ENCODE data around the gene WDR70.

Gene WDR70

DNA sequence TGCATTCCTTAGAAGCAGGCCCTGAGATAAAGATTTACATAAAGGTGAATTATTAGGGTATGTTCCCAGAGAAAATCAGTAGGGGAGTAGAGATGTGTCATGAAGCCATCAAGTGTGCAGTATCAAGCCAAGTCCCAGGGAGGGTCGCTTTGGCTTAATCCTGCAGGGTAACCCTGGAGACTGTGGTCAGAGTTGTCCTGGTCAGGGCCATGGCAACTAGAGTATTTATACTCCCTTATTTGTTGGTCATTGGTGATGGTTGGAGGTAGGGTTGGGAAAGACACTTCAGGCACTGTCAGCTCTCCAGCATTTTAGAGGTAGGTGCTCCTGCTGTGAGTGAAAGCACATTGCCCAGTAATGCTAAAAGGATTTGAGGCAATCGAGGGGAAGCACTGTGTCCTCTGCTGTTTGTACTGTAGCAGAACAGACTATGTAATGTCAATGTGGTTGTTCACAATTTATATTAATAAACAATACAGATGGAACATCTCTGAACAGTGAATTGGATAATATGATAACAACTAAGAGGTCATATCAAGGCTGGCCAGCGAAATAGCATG is 351.9 kb downstream of the WDR70 start:
- DNase-seq, result no peak

GRCh38 chr5:37734114-37734513 is 355.0 kb downstream of the WDR70 start:
- DNase-seq, result no peak

- no peak for DNase-seq
Measured at GRCh38 chr5:37735649-37736347, 356.7 kb downstream of the WDR70 start.

DNA sequence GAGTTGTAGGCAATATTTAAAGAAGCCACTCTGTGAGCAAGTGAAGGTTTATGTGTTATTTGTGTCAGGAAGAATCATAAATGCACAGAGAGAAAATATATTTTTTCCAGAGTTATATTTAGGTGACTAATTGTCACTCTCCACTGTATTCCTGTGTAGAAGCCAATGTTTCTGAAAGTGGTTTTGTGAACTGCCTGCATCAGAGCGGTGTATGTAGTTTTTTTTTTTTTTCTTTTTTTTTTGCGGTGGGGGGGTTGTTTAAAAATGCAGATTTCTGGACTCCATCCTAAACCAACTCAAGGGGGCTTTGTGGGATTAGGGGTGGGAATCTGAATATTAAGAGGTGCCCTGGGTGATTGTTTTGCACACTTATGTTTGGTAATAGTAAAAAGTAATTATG is 357.3 kb downstream of the WDR70 start:
- no peak for DNase-seq

GRCh38 chr5:37737326-37738056 is 358.4 kb downstream of the WDR70 start:
- no peak for DNase-seq

- no peak for DNase-seq
Measured at GRCh38 chr5:37738057-37738691, 359.1 kb downstream of the WDR70 start.

DNA sequence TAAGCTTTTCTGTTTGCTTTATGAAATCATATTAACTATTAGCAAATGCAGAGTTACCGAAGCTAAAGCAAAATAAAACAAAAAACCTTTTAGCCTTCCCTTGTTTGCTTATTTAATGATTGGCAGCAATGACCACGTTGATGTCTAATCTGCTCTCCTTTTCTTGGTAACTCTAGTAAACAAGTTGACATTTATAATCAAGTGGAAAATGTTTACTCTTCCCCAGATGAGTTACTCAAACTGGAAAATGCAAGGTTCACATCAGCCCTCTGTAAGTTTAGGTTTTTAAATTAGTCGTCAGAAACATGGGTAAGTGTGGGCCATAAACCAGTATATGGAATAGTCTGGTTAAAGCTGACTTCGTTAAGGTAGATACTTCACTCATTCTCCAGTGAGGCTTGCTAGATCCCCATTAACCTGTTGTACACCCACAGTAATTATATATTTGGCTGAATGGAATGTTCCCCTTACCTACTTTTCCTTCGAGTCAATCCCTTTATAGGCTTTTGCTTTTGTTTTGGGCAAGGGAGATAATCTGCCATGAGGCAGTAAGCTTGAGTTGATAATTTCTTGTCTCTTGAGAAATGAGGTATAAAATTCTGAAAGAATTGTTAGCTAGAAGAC is 359.9 kb downstream of the WDR70 start:
- DNase-seq, result no peak

DNA sequence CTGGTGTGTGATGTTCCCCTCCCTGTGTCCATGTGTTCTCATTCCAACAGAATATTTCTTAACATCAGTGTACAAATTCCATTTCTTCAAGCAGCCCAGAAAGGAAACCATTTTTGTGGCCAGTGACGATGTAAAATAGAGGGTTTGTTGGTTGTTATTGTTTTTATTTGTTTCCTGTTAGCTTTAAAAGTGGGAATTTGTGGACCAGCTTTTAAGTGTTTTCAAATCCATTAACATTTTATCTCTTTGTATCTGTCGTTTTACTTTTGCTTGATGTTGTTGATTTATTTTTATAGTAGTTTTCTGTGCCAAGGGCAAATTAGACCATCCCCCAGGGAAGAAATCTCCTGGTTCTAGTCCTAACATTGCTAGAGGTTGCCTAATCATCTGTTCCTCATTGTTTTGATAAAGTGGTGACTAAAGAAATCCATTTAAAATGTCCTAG is 360.7 kb downstream of the WDR70 start:
- no peak for DNase-seq

DNA sequence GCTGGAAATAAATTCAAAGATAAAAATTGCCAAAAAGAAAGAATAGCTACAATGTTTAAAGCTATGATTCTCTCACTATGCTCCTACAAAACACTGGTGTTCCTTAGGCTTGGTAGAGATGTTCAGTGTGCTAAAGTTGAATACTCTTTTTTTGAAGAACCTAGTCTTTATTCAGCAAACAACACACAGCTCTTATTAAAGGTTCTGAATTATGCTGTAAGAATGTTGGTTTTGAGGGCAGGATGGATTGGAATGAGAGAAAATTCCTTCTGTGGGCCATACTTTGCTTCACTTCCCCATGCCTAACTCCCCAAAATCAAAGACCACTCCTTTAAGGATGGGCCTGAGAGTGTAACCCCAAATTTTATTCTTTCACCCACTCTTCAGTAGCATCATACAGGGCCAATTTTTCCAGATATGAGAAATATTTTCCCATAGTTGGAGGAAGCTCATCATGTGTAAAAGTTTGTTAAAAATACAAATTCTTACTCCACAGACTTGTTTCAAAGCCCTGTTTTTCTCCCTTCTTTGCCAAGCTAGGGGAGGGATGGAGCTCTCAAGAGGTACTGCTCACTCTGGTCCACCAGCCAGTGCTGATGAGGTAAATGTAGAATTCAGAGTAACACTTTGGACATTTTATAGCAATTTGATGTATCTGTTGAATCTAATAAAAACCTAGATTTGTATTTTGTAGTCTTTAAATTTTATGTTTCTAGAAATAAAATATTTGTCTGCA is 361.4 kb downstream of the WDR70 start:
- no peak for DNase-seq

GRCh38 chr5:37742111-37742510 is 363.0 kb downstream of the WDR70 start:
- DNase-seq, result no peak

DNA sequence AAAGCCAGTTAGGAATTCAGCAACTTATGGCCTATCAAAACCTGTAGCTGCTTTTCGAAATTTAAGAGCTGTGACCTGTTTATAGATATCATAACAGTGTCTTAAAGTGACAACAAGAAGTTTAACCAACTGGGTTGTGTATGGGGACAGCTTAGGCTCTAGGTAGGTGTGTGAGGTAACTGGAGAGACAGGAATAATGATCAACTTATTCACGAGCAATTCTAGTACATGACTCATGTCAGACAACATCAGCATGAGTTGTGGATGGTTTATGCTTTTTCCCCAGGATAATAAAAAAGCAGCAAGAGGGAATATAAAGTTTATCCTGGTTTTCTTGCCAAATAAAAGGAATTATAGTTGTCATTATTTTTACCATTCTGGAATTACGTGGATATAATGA is 372.1 kb downstream of the WDR70 start:
- no peak for DNase-seq

- DNase-seq, result no peak
Measured at GRCh38 chr5:37754976-37755375, 375.9 kb downstream of the WDR70 start.

- no peak for DNase-seq
Measured at GRCh38 chr5:37755581-37755980, 376.5 kb downstream of the WDR70 start.

DNA sequence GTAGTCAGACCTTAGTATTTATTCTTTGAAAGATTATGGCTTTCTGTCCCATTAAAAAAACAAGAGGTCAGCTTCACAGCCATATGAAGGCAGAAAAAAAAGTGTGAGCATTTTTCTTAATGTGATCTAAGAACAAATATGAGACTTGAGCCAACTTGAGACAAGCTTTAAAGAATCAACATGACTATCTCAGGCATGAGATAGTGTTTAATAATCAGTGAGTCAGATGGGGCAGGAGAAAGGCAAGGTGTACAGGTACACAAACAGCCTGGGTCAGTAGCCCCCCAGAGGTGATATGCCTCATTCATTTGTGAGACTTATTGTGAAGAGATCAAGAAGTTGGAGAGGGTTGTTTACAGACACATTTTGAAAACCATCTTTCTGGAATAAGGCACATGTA is 377.1 kb downstream of the WDR70 start:
- no peak for DNase-seq

DNA sequence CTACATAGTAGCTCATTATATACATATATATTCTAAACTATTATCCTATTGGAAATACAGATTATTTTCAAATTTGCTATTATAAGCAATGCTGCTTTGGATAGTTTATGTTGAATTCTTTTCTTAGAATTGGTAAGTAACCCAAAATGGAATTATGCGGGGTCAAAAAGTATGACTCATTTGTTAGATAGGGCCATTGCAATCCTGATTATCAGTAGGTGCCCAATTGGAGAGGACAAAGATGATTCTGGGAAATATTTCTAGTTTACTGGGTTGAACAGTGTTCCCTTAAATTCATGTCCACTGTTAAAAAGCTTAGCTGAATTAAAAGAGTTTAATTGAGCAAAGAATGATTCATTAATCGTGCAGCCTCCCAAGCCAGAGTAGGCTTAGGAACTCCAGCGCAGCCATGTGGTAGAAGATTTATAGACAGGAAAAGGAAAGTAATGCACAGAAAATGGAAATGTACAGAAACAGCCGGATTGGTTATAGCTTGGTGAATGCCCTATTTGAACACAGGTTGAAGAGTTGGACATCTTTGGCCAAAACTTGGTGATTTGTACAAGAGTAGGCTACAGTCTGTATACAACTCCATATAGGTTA is 379.0 kb downstream of the WDR70 start:
- DNase-seq, result no peak

GRCh38 chr5:37767251-37767650 is 388.1 kb downstream of the WDR70 start:
- DNase-seq, result no peak

GRCh38 chr5:37767961-37768360 is 388.8 kb downstream of the WDR70 start:
- DNase-seq, result no peak

DNA sequence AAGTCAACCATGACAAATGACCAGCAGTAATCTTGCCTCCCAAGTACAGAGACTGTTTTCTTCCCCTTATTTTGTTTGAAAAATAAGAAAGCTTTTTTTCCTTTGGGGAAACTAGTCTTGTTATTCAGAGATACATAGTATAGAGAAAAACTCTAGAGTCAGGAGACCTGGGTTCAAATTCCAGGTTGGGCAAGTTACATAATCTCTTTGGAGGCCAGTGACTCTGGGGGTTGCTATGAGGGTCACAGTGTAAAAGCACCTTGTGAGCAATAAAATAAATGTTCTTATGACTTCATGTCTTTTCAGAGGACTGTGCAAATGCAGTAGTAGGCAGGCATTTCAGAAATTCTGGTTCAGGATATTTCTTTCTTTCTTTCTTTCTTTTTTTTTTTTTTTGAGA is 389.3 kb downstream of the WDR70 start:
- DNase-seq, result no peak

GRCh38 chr5:37769108-37769507 is 390.0 kb downstream of the WDR70 start:
- no peak for DNase-seq

DNA sequence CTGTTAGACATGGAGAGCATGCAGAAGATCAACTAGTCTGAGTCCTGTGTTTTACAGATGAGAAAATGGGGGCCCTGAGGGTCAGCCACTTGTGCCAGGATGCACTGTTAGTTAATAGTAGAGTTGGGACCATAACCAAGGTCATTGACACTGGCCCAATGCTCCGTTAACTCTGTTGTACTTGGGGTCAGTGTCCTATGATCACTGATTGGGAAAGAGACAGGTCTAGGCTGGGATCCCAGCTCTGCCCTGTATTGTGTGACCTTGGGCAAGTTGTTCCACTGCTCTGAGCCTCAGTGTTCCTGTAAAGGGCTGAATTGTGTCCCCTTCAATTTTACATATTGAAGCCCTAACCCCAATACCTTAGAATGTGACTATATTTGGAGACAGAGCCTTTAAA is 390.7 kb downstream of the WDR70 start:
- DNase-seq, result no peak

GRCh38 chr5:37770786-37771185 is 391.7 kb downstream of the WDR70 start:
- DNase-seq, result no peak

GRCh38 chr5:37771203-37771611 is 392.1 kb downstream of the WDR70 start:
- no peak for DNase-seq
